ENCODE data around the gene SCNN1A. TPM values are rescaled to one million over a fixed set of nuclear protein-coding genes. Genes with fewer than 3 reads are reported as not detected.

The SCNN1A gene
- total RNA-seq, 1 experiment from 2014 or later, result 549 TPM

- H3K4me2 ChIP-seq, result peak overlapping the region; percentile 17
- H3K4me1 ChIP-seq (replicated peaks; ENCODE audit: insufficient read depth), result peaks cover 39% of the 10 kb centered on the region
- H3K27ac ChIP-seq, result peak overlapping the region; percentile 60
- DNase-seq, result peak in 1 of 2 experiments; percentile 80
- H3F3A ChIP-seq (ENCODE audit: insufficient read depth, low read depth), result peaks cover 71% of the 10 kb centered on the region
- no peak overlapping the region for H2AFZ ChIP-seq
- TF ChIP-seq CTCF (conservative IDR thresholded peaks at IDR 0.05), result no peak
- TF ChIP-seq EZH2 (IDR thresholded peaks at IDR 0.05; ENCODE audit: low read depth), result no peak
- no peaks in the 10 kb centered on the region for H3K9me2 ChIP-seq (ENCODE audit: insufficient read depth)
- BruUV-seq (replicated peaks), result no TSS peak
- ChIA-PET CTCF (no interaction called here), POLR2A (ENCODE audit: unreplicated experiment) (no interaction called here)
- H3K9me3 ChIP-seq (ENCODE audit: insufficient read depth, low read depth), result no peaks in the 10 kb centered on the region
- H3K36me3 ChIP-seq (ENCODE audit: low read depth), result peaks cover 16% of the 10 kb centered on the region
- H3K27me3 ChIP-seq (ENCODE audit: insufficient read depth, low read depth), result no peaks in the 10 kb centered on the region
- no peak overlapping the region for H3K4me3 ChIP-seq
- intact Hi-C loops (cut with micrococcal nuclease; ENCODE audit: unreplicated experiment), result loop anchor here (2.0 to 5.0 kb wide), 2 partner anchors 35 to 145 kb away; no protein-coding TSS in a partner anchor
- H3K79me2 ChIP-seq (ENCODE audit: low read depth), result no peaks in the 10 kb centered on the region
- H4K20me1 ChIP-seq (ENCODE audit: insufficient read depth), result peaks cover 4% of the 10 kb centered on the region; the same call in 1 of the 2 replicates
Observed at GRCh38 chr12:6321905-6322304, 53.5 kb downstream of the SCNN1A start.

GRCh38 chr12:6319446-6319845, 55.9 kb downstream of the SCNN1A start:
- Histone ChIP-seq H3K27me3 (ENCODE audit: insufficient read depth, low read depth) (no peaks in the 10 kb centered on the region), H3K9me2 (ENCODE audit: insufficient read depth) (no peaks in the 10 kb centered on the region), H3K4me1 (replicated peaks; ENCODE audit: insufficient read depth) (peaks cover 37% of the 10 kb centered on the region), H2AFZ (no peak overlapping the region), H3K4me3 (no peak overlapping the region), H4K20me1 (ENCODE audit: insufficient read depth) (peaks cover 4% of the 10 kb centered on the region; the same call in 1 of the 2 replicates), H3K79me2 (ENCODE audit: low read depth) (0 out of 2 replicates have a peak, but pooled peaks cover 8% of the 10 kb centered on the region), H3K36me3 (ENCODE audit: low read depth) (peaks cover 25% of the 10 kb centered on the region), H3K9me3 (ENCODE audit: insufficient read depth, low read depth) (no peaks in the 10 kb centered on the region), H3K27ac (no peak overlapping the region), H3F3A (ENCODE audit: insufficient read depth, low read depth) (peaks cover 50% of the 10 kb centered on the region), H3K4me2 (no peak overlapping the region)
- BruUV-seq (replicated peaks), result no TSS peak
- intact Hi-C loops (cut with micrococcal nuclease; ENCODE audit: unreplicated experiment), result no loop called here
- TF ChIP-seq EZH2 (IDR thresholded peaks at IDR 0.05; ENCODE audit: low read depth) (no peak), CTCF (conservative IDR thresholded peaks at IDR 0.05) (no peak)
- no peak for DNase-seq
- ChIA-PET CTCF (no interaction called here), POLR2A (ENCODE audit: unreplicated experiment) (no interaction called here)

GRCh38 chr12:6318440-6318879, 56.9 kb downstream of the SCNN1A start:
- no peak for TF ChIP-seq CTCF (conservative IDR thresholded peaks at IDR 0.05)
- no peak for TF ChIP-seq EZH2 (IDR thresholded peaks at IDR 0.05; ENCODE audit: low read depth)
- POLR2A ChIA-PET (ENCODE audit: unreplicated experiment), result interaction anchor here (0.5 kb wide), 1 partner anchor 167 kb away, joined by 3 read pairs; no protein-coding TSS in a partner anchor
- H3K36me3 ChIP-seq (ENCODE audit: low read depth), result peaks cover 33% of the 10 kb centered on the region

More at GRCh38 chr12:6318440-6318879, 56.9 kb downstream of the SCNN1A start:
- Histone ChIP-seq H3K79me2 (ENCODE audit: low read depth) (peaks cover 16% of the 10 kb centered on the region; the same call in 1 of the 2 replicates), H2AFZ (no peak overlapping the region), H4K20me1 (ENCODE audit: insufficient read depth) (peaks cover under 1% of the 10 kb centered on the region; the same call in 1 of the 2 replicates), H3K4me3 (no peak overlapping the region), H3K4me1 (replicated peaks; ENCODE audit: insufficient read depth) (peaks cover 38% of the 10 kb centered on the region), H3K27ac (no peak overlapping the region), H3K4me2 (no peak overlapping the region), H3K9me2 (ENCODE audit: insufficient read depth) (no peaks in the 10 kb centered on the region), H3K27me3 (ENCODE audit: insufficient read depth, low read depth) (no peaks in the 10 kb centered on the region), H3K9me3 (ENCODE audit: insufficient read depth, low read depth) (no peaks in the 10 kb centered on the region), H3F3A (ENCODE audit: insufficient read depth, low read depth) (peaks cover 52% of the 10 kb centered on the region)
- CTCF ChIA-PET, result no interaction called here
- intact Hi-C loops (cut with micrococcal nuclease; ENCODE audit: unreplicated experiment), result no loop called here
- no peak for DNase-seq
- BruUV-seq (replicated peaks), result no TSS peak

Measured in PC-9 (cell line).